NCI-H748 treated with DMSO at 0.1 percent for 48 hours (cell line): ENCODE measurements around the gene WWOX.

Source experiments
- DNase-seq: peaks from one replicate; lab custom pipeline; 2025; lab: John Stamatoyannopoulos, UW

Gene WWOX

DNA sequence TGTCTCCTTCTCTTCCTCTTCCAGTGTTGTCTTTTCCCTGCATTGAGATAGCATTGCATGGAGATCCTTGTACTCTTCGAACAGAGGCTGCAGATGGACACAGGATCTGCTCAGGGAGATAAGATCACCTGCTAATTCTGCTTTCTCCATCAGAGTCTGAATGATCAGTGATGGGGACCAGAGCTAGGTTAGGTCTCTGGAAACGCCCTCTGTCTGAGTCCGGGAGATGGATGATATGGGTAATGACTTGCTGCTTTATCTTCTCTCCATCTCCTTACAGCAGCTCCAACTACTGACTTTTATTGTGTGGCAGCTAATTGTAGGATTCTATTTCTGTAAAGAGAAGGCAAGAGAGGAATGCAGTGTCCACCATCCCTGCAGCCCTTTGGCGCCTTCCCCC, 435.6 kb downstream of the WWOX start:
- DNase-seq: no peak

DNA sequence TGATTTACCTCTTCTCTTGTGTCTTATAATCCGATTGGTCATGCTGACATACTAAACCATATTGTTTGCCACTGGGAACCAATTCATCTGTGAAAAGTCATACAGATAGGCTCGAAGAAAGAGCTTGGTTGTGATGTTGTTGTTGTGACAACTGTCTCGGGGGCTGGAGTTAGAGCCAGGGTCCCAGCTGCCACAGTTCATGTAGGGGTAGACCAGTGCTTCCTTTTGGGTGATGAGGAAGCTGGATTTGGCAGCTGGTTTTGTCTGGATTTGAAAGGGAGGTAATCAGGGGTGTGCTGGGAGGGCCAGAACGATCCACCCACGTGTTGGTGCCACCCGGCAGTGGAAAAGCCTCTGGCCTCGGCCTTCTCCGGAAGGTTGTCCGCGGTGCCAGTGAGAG, 438.1 kb downstream of the WWOX start:
- DNase-seq: no peak

GRCh38 chr16:78538292-78538691, 438.8 kb downstream of the WWOX start:
- no peak for DNase-seq

DNA sequence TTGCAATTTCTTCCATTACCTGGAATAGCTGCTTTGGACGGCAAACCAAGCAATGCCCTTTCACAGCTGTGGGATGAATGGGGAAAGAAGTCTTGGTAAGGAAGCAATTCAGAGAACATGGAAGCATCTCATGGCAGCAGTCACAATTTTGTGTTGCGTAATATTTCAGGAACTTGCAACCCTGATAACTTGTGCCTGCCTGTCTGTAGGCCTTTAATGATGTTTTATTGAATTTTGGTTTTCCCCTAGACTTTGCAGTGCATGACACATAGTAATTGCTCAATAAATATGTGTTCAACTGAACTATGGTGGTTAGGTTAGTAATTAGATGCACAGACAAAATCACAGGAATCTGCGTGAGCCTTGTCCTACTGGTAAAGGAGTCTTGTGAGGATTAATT, 439.5 kb downstream of the WWOX start:
- DNase-seq: no peak

DNA sequence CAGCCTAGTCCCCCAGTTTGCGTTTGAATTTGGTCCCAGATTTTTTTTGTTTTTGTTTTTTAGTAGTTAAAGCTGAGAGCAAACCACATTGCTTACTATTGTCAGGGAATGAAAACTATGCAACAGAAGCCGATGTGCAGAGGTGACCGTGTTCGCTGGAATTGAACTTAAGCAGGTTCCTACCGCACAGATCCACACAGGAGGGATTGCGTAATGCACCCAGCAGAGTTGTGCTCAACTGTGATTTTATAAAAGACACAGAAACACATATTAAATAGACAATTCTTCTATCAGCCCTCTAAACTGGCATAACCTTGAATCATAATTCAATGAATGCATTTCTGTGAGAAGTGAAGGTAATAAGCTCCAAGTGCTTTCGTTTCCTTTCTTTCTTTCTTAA, 443.0 kb downstream of the WWOX start:
- DNase-seq: no peak

DNA sequence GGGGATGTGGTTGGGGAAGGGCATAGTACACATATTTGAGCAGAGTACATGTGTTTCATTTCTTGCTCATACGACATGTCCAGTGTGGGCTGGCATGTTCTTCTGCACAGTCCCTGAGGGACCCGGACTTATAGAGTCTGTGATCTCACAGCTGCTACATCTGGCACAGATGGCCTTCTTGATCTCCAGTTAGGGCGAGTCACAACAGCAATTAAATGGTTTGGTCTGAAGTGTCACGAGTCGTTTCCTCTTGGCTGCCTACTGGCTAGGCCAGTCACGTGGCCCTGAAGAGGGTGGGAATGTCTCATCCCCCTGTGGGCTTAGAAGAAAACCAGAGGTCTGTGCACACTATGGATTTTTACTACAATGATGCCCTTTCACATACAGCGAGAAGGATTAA, 443.6 kb downstream of the WWOX start:
- DNase-seq: no peak

- no peak for DNase-seq
These were observed 449.9 kb downstream of the WWOX start for GRCh38 chr16:78549366-78549765.

GRCh38 chr16:78551487-78552085, 452.1 kb downstream of the WWOX start:
- DNase-seq: peak; percentile 95

DNA sequence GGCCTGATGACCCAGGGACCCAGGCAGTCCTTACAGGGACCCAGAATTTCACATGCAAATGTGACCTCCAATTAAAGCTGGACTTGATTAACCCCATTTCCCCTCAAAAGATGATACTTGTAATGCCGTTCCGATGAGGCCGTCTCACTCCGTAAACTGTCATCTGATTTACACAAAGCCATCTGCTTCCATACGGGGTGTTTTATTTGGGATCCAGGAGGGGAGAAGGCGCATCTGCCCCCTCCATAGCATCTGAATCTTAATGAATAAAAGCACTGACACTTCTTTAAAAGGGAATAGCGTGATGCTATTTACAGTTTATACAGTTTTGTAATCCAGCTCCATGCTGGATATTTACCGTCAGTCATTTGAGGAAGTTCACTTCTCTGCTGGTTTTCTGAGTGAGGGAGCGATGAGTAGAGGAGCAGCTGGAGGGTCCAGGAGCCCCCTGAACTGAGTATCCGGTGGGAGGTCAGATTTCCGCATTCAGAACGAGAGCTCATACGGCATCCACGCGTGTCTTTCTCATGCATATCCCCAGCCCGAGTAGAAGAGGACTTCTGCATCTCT, 452.7 kb downstream of the WWOX start:
- DNase-seq: peak; percentile 67

GRCh38 chr16:78552716-78553115, 453.3 kb downstream of the WWOX start:
- peak; percentile 19 for DNase-seq

DNA sequence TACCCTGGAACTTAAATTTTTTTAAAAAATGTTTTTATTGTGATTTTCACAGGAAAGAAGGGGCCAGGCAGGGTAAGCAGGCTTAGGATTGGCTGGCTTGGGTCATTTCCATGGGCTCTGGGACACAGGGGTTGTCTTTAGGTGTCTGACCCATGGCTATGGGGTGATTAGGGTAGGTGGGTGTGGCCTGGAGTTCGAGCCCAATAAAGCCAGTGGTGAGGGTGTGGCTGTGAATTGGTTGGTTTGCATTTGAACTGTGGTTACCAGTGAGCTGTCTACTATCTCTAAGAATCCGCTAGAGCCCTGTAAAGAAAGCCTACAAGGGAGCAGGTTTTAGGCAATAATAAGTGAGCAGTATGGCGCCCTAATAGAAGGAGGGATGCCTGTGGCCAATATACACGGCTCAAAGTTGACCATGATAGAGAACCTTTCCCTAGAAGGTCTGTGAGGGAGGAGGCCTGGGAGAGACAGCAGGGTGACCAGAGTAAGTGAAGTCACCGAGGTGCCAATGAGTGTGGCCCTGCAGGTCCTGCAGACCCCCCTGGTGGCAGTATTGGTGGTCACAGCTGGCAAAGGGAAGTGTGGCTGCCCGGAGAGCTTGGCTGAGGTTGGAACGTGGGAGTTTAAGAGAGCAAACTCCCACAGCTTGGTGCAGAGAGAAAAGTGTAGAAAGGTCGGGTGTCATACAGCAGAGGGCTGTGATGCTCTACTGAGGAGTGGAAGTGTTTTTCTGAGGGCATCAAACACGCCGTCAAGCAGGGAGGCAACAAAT, 454.0 kb downstream of the WWOX start:
- DNase-seq: no peak

GRCh38 chr16:78556421-78556820, 457.0 kb downstream of the WWOX start:
- no peak for DNase-seq

- no peak for DNase-seq
These were observed 461.5 kb downstream of the WWOX start for GRCh38 chr16:78560997-78561396.

GRCh38 chr16:78562111-78562510, 462.7 kb downstream of the WWOX start:
- no peak for DNase-seq

- DNase-seq: no peak
These were observed 463.2 kb downstream of the WWOX start for GRCh38 chr16:78562650-78563049.

- DNase-seq: peak; percentile 60
These were observed 464.5 kb downstream of the WWOX start for GRCh38 chr16:78563905-78564304.

DNA sequence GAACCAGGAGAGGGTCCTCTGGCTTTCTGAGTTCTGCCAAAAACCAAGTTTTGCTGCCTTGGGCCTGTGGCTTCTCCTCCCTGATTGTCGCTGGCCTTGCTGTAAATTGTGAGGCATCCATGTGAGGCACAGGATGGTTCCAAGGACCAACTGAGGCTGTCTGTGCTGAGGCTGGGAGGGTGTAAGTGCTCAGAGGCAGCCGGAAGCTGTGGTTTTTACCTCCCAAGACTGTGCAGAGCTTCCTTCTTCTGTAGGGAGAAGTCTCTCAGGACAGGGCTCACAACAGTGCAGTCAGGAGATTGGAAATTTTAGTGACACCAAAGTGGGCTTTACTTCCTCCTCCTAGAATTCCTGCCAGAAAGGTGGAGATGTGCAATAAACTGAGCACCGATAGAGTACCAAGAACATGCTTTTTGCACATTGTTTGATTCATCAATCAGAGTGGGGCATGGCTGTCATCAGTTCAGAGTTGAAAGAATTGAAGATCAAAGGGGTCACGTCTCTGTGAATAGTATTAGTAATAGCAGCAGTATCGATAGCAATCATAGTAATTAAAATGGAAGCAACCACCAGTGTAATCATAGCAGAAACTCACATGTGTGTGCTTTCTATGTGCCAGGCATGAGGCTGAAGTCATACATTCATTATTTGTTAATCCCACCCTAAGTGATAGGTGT, 467.1 kb downstream of the WWOX start:
- no peak for DNase-seq

DNA sequence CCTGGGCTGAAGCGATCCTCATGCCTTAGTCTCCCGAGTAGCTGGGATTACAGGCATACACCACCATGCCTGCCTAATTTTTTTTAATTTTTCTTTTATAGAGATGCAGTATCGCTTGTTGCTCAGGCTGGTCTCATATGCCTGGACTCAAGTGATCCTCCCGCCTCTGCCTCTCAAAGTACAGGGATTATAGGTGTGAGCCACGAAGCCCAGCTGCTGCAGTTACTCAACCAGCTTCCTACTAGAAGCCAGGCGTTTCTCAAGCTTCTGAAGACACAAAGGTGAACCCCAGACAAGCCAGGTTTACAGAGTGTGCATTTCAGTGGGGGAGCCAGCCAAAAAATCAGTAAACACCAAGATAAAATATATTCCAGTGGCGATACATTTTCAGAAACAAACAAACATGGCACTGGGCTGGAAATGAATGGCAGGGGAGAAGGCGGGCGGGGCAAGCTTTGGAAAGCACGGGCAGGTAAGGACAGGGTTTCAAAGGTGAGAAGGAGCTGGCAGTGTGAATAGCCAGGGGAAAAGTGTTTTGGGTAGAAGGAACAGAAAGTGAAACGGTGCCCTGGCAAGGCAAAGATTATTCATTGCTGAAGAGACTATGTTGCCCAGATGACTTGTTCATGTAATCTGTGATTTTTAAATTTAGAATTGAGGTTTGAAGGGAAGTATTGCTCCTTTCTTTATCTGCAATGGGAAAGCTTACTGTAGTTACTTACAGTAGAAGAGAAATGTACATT, 471.1 kb downstream of the WWOX start:
- peak; percentile 11 for DNase-seq

GRCh38 chr16:78571434-78571833, 472.0 kb downstream of the WWOX start:
- no peak for DNase-seq

GRCh38 chr16:78571898-78572358, 472.5 kb downstream of the WWOX start:
- DNase-seq: no peak

DNA sequence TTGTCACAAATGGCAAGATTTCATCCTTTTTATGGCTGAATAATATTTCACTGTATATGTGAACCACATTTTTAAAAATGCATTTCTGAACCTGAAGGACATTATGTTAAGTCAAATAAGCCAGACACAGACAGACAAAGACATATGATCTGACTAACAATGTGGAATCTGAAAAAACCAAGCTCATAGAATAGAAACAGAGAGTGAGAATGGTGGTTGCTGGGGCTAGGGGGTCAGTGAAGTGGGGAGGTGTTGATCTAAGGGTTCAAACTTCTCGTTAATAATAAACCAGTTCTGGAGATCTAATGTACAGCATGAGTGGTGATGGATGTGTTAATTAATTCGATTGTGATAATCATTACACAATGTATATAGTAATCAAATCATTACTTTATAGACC, 475.1 kb downstream of the WWOX start:
- no peak for DNase-seq

GRCh38 chr16:78576941-78577340, 477.5 kb downstream of the WWOX start:
- DNase-seq: no peak
